HEK293 (cell line): ENCODE measurements around the gene PDE3A.

ENCODE experiments used
- KLF9 ChIP-seq: fragments of 450-650 bp; formaldehyde crosslinking; IDR thresholded peaks from 2 replicates; pipeline ENCODE4 v1.5.1; 2016; ENCODE audit warnings: missing biosample characterization, missing genetic modification characterization, low read depth
- YY1 ChIP-seq: fragments of 450-650 bp; formaldehyde crosslinking; IDR thresholded peaks from 2 replicates; pipeline ENCODE4 v1.5.1; 2018; ENCODE audit warnings: missing biosample characterization, missing genetic modification characterization
- ZNF175 ChIP-seq: fragments of 450-650 bp; formaldehyde crosslinking; IDR thresholded peaks from 2 replicates; pipeline ENCODE4 v1.5.1; 2016; ENCODE audit warnings: missing biosample characterization, missing genetic modification characterization
- ZNF701 ChIP-seq: fragments of 450-650 bp; formaldehyde crosslinking; IDR thresholded peaks from 2 replicates; pipeline ENCODE4 v1.5.1; 2016; ENCODE audit warnings: missing biosample characterization, missing genetic modification characterization
- TF ChIP-seq, protein P1 (sequence below): fragments of 450-650 bp; formaldehyde crosslinking; IDR thresholded peaks from 2 replicates; pipeline ENCODE4 v1.5.1; 2016; ENCODE audit warnings: missing biosample characterization, missing genetic modification characterization
- TF ChIP-seq, protein P2 (sequence below): fragments of 450-650 bp; formaldehyde crosslinking; IDR thresholded peaks from 2 replicates; pipeline ENCODE4 v1.5.1; 2016; ENCODE audit warnings: missing biosample characterization, missing genetic modification characterization

DNA sequence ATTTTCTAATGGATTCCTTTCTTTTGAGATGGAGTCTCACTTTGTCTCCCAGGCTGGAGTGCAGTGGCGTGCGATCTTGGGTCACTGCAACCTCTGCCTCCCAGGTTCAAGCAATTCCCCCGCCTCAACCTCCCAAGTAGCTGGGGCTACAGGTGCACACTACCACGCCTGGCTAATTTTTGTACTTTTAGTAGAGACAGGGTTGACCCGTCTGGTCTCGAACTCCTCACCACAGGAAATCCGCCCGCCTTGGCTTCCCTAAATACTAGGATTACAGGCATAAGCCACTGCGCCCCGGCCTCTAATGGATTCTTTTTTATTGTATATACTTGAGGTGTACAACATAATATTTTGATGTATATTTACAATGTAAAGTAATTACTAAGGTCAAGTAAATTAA, 186.7 kb downstream of the PDE3A start:
- TF ChIP-seq, protein P1, sequence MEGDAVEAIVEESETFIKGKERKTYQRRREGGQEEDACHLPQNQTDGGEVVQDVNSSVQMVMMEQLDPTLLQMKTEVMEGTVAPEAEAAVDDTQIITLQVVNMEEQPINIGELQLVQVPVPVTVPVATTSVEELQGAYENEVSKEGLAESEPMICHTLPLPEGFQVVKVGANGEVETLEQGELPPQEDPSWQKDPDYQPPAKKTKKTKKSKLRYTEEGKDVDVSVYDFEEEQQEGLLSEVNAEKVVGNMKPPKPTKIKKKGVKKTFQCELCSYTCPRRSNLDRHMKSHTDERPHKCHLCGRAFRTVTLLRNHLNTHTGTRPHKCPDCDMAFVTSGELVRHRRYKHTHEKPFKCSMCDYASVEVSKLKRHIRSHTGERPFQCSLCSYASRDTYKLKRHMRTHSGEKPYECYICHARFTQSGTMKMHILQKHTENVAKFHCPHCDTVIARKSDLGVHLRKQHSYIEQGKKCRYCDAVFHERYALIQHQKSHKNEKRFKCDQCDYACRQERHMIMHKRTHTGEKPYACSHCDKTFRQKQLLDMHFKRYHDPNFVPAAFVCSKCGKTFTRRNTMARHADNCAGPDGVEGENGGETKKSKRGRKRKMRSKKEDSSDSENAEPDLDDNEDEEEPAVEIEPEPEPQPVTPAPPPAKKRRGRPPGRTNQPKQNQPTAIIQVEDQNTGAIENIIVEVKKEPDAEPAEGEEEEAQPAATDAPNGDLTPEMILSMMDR (tag by site-specific recombination), result no peak
- TF ChIP-seq, protein P2, sequence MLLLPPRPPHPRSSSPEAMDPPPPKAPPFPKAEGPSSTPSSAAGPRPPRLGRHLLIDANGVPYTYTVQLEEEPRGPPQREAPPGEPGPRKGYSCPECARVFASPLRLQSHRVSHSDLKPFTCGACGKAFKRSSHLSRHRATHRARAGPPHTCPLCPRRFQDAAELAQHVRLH (tag by site-specific recombination), result no peak
- TF ChIP-seq YY1 (tag by site-specific recombination) (no peak), ZNF701 (tag by site-specific recombination) (no peak), ZNF175 (tag by site-specific recombination) (no peak), KLF9 (no peak)
